Stimulated activated CD4-positive, alpha-beta T cell treated with anti-CD3 and anti-CD28 coated beads, Interleukin-1b, Interleukin-23, amount 100 ng/mL, for 1 hour (primary cell): ENCODE results near the gene ZFP36L2.

Experiments
- DNase-seq, 2 donors: peaks; one replicate each; pipeline ENCODE4 v3.0.0-alpha.2; 2020; ENCODE audit warnings: low read depth in 2 of 2

The ZFP36L2 gene

DNA sequence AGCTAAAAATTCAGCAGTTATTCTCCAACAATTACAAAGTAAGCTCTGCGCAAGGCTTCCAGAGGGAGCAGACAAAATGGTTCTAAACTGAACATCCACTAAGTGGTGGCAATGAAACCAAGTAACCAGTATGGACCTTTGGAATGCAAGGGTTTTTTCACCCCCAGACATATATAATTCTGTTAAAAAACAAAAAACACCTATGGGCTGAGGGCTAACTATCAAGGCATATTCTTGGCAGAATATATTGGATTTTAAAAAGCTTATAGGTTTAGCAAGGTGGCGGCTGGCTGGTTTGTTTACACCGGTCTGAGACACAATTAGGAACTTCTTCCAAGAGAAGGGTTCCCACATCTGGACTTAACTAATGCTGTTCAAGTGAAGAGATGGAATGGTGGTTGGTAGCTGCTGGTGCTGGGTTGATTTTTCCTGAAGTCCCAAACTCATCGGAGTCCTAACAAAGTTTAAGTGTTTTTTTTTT is 2.8 kb downstream of the ZFP36L2 start:
- DNase-seq = no peak

DNA sequence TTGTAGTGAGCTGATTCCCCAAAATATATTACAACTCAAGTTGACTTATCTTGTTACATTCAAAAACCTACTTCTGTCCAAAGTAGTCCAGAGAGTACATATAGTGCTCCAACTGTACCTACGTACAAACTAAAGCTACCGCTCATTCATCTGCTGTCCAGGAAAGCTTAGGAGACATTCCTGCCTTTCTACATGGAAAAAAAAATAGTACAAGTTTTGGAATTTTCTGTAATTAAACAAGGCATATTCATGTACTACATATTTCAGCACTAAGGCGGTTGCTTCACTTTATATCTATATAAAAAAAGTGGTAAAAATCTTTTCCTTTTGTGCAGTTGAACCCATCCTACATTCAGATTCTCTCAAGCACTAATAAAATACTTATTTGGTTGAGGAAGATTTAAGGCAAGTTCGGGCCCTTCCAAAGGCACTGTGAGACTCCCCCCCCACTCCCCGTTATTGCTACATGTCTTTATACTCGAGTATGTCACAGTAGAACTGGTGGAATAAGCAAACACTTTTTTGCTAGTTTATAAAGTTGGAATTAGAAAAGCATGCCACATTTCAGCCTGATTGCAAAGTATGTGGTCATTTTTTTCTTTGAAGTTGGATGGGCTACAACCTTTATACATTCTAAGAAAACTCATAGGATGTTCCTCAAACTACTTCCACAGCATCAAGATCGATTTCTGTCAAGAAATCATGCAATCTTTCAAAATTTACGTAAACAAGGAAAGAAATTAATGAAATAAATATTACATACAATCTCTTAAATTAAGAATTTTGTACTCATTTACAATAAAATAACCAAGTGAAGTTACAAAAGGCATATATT is 3.7 kb downstream of the ZFP36L2 start:
- DNase-seq = no peak

DNA sequence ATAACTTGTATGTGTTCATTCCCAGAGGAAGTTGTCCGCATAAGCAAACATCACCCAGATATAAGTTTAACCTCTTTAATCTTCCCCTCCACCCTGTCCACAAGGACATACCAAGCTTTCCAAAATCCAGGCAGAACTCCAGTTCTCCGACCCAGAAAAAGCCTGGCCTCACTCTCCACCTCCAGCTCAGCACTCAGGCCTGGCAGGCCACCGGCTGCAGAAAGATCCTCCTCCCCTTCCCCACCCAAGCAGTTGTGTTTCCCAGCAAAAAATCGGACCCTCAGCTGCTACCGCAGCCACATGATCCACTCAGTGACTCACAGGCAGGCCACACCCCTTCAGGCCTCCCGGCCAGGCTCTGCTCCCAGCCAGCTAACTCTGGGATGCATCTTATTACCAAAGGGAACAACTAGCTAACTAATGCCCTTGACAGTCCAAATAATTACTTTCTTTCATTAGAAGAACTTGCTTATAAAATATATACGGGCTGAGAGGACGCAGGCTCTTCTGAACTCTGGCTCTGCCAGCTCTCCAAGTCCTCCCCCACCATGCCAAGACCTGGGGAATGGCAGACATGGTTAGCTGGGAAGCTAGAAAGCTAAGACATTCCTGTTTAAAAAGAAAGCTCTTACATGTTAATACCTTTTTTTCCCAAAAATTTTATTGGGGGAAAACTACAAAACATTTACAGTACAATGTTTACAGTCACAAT is 4.5 kb downstream of the ZFP36L2 start:
- DNase-seq = peak in 1 of 2 donors; percentile 14

DNA sequence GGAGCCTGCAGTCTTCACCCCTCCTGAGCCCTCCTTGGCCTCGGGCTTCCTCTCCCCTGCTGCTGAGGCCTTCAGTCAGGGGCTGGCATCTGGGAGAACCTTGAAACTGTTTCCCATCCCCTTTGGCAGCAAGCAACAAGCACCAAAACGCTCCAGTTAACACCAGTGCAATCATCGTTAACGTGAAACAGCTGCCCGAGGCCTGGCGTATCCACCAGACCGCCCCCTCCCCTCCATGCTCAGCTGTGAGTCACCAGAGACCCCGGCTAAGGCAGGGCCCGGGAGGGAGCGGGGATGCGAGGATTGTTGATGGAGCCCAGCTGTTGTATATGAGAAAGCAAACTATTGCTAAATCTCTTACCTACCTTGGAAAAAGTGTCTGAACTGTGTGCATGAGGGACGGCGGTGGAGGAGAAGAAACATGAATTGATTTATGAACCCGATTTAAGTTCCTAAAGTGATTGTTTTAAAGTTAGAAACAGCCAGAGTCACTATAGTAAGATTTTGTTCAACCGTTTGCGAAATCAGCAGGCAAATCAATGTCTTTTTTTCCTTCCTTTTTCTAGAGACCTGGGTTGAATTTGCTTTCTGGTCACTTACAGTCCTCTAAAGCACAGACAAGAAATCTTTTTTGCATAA is 5.2 kb downstream of the ZFP36L2 start:
- no peak for DNase-seq

DNA sequence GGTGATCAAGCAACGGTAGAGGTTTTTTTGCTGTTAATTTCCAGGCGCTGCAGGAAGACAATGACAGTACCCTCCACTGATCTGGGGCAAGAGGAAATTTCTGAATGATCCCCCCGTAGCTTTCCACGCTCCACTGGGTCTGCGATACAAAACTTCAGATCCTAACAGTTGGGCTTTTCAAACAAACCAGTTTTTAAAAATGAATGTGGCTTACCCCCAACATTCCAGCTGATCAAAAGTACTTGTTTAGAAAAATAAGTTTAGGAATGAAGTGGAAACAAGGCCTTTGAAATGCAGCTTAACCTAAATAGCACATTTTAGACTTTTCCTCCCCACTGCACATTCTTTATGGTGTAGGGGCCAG is 5.7 kb downstream of the ZFP36L2 start:
- no peak for DNase-seq

DNA sequence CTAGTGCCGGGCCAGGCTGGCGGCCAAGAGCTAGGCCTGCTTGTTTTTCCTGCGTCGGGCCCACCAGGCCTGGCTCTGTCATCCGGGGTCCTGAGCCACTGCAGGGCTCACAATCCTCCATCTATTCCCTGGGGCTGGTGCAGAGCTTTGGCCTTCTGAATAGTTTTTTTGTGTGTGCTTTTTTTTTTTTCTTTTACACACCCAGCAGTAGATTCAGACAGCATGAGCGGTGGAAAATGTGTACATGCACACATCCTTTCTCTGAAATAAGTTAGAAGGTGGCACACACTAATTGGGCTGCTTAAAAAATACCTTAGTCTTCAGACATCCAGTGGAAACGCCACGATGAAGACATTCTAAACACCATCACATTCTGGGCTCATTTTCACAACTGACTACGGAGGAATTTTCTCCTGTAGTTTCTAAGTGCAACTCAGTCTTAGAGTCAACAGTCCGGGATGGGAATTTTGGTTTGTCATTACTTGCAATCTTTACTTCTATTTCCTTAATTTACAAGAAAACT is 6.1 kb downstream of the ZFP36L2 start:
- no peak for DNase-seq

DNA sequence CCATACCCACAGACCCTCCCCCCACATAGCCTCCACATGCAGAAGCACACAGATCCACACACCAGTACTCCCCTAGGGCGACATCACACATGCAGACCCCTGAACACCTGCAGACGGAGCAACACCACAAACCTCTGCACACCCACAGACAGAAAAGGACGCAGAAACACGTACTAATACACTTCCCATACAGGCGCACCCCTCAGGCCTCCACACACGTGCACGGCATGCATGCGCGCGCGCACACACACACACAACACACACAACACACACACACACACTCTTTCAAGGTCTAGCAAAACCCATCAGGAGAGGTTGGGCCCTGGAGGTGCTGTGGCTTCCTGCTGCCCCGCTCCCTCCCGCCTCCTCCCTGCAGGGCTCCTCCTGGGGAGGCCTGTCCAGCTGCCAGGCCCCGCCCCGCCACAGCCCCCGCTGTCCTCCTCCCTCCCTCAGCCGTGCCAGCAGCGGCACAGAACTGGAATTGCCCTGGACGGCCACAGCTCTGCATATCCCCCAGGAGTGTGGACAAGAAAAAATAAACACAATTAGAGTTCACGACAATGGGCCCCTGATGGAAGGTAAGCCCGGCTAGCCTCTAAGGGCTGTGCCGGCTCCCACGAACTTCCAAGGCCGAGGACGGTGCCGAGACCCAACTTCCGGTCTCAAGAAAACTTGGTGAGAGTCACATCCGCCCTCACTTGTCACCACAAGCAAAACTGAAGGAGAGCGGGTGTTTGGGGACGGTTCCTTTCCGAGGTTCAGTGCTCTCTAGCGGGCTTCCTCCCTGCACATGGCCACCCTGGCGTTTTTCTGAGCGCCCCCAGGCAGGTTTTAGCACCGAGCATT is 6.8 kb downstream of the ZFP36L2 start:
- DNase-seq = peak in 1 of 2 donors; percentile 55

DNA sequence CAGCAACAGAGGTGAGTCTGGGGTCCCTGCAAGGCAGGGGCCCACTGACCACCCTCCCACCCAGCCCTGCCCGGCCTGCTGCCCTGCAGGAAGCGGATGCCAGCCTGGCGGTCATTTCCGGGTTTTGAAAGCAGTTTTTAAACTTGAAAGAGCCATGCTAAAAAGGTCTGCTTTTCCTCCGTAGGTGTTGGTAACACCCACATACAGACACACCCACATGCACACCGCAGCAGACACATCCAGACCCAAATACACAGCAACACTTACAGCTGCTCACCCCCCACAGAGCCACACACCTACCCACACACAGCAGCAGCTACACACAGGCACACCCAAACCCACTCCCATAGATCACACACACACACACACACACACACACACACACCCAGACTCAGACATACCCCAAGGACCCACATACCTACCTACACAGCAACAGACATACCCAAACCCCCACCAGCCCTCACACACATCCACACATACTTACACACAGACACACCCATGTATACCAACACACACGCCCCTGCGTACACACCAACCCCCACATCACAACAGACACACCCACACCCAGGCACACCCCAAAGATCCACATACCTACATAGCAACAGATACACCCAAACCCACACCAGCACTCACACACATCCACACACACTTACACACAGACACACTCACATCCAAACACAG is 7.6 kb downstream of the ZFP36L2 start:
- peak in 1 of 2 donors; percentile 60 for DNase-seq

DNA sequence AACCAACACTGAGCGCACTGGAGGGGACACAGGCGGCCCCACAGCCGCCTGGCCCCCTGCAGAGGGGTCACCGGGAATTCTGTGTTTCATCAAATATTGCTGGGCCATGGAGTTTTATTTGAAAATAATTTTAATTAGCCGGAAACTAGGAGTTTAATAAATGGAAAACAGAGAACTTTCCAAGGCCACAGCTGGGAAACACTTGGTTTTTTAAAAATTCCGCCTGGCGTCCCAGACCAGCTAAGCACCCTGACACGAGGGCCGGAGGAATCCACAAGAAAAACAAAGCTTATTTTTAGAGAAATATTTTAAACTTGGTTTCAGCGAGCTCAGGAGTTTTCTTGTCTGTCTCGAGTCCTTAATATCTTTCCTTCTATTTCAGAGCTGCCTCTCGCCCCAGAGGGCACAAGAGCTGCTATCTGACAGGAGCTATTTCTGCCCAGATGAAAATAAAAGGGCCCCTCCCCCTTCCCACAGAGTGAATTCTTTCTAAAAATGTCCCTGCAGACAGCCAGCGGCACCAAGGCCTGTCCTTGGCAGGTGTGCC is 8.2 kb downstream of the ZFP36L2 start:
- DNase-seq = no peak

DNA sequence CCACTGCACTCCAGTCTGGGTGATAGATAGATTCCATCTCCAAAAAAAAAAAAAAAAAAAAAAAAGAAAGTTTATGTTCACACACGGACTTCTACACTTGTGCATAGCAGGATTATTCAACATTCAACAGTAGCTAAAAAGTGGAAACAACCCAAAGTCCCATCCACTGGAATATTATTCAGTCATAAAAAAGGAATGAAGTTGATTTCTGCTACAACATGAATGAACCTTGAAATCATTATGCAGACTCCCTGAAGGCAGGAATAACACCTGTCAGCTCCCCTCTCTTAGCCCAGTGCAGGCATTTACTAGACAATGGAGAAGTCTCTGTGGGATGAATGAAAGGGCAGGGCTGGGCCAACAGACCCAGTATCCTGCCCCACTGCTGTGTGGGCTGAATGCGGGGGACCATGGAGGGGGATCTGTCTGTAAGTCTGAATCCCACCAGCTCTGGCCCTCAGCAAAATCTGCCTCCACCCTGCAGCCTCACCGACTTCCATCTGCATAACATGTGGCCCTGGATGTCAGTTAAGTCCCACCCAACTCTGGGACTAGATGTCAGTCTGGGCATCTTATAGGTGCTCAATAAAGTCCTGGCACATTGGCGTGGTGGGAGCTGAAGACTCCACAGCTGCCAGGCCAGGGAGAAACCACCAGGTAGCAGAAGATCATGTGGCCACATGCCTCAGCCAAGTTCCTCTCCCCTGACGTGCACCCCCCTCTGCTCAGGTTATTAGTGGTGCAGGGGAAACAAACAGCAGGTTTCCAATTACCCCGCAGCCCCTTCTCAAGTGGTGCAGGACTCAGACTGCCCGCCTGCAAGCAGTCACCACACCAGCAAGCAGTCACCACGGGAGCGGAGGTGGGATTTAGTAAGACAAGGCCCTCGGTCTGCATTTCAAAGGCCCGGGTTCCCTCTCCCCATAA is 8.9 kb downstream of the ZFP36L2 start:
- DNase-seq = no peak

DNA sequence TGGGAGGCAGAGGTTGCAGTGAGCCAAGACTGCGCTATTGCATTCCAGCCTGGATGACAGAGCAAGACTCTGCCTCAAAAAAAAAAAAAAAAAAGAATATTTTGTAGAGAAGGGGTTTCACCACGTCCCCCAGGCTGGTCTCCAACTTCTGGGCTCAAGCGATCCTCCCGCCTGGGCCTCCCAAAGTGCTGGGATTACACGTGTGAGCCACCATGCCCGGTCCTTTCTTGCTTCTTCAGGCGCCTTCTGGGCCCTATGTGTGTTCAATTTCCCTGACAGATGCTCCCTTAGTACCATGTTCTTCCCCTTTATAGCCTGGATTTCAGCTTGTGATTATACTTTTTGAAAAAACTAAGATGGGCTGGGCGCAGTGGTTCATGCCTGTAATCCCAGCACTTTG is 9.8 kb downstream of the ZFP36L2 start:
- DNase-seq = no peak

DNA sequence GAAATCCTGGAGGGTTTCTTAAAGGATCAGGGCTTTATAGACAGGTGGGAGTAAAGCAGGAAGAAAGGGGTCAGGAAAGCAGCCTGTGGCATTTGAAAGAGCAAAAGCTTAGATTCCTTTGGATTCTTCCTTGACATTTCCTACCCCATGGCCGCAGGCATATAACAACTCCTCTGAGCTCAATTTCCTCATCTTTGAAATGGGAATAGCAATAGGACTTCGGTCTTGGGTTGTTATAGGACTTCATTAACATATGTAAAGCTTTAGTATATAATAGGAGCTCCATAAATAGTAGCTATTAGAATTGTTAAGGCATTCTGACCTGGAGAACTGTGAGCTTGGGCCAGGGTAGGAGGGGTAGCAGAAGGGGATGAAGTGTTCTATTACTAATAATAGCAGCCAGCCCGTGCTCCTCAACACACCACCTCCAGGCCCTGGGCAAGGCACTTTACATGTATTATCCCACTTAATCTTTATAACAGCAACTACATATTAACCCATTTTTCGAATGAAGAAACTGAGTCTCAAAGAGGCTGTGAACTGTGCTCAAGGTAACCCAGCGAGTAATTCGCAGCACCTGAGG is 10.6 kb downstream of the ZFP36L2 start:
- no peak for DNase-seq

DNA sequence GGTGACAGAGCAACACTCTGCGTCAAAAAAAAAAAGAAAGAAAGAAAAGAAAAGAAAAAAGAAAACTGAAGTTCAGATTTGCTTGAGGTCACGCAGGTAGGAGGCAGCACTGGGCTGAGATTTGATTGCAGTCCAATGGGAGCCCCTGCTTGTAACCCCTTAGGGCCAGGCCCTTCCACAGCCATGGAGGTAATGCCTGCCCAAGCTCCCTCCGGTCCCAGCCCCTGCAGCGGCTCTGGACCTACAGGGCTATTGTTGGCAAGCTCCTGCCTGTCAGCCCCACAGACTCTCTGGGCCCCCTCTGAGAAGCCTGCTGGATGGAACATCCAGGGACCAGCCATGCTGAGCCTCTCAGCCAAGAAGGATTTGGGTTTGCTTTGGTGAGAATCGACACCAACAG is 12.2 kb downstream of the ZFP36L2 start:
- DNase-seq = no peak

DNA sequence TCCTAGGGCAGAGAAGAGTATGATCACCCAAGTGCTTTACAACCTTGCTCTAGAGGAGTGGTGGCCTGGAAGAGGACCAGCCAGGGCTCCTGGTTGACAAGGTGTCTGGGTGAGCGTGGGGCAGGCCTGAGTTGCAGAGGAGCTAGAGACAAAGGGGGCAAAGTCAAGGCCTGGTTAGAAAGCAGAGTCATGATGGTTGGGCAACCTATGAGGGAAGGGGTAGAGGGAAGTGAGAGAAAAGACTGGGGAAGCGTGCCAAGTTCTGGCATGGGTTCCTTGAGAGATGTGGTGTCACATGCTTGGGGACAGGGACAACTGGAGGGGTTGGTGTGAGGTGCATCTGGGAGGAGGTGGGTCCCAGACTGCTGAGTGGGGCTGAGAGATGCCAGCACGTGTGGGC is 13.5 kb downstream of the ZFP36L2 start:
- no peak for DNase-seq

DNA sequence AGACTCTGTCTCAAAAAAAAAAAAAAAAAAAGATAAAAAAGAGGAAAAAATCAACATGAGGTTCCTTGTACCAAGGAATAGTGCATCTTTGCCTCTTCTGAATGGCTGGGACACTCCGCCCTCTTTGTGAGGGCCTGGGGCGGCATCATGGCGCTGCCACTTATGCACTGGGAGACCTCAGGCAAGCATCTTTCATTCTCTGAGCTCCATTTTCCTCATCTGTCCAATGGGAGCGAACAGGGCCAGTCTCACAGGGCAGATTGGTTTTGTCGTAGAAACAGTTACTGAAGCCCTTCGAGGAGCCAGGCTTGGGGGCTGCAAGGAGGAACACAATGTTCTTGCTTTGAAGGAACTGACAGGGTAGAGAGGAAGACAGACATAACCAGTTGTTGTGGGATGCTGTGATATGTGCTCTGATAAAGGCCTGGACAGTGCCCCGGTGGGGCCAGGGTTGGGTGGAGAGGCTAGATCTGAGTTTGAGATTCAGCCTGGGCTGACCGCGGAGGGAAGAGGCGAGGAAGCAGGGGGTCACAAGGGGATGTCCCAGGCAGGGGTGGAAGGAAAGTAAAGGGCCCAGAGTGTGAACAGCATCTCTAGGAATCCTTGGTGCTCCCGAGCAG is 14.1 kb downstream of the ZFP36L2 start:
- DNase-seq = no peak

DNA sequence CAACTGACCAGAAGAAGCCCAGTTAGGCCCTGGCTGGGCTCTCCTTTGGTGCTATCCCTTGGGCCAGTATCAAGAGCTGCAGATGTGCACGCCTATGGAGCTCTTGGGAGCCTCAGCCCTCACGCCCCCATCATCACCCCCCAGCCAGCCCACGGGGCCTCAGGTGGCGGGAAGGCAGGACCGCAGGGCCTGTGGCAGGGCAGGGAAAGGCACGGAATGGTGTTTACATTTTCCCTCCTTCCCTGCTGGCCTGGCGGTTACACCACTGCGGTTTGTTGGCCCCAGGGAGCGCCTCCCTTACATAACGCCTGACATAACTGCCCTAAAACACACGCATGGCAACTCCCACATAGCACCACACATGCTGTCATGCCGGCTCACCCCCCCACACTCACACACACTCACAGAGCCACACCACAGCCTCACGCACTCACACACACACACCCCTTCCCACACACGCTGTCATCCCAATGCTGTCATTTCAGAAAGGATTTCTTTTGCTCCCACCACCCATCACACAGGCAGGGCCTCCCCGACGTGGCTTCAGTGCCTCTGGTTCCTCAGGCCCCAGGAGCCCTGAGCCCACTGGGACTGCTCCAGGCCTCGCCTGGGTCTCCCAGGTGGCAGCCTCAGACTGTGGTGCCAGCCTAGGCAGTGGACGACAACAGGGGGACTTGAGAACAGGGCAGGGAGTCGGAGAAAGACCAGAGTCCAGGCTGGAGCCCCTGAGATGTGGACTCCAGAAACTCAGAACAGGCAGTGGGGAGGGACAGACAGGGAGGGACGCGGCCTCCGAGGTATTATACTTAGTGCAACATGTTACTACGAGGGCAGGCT is 15.7 kb downstream of the ZFP36L2 start:
- DNase-seq = no peak

DNA sequence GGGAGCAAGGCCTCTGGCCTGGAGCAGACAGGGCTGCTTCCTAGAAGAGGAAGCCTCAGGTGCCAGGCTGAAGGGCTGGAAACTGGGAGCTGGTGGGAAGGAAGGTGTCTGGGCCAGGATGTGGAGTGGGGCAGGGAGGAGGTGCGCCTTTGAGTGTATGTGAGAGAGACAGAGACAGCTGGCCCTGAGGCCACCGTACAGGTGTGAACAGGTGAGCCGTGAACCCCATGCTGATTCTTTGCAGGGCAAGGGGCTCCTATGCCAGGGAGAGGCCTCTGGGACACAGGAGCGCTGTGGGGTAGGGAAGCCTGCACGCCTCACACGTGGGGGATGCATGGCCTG is 16.3 kb downstream of the ZFP36L2 start:
- DNase-seq = no peak

DNA sequence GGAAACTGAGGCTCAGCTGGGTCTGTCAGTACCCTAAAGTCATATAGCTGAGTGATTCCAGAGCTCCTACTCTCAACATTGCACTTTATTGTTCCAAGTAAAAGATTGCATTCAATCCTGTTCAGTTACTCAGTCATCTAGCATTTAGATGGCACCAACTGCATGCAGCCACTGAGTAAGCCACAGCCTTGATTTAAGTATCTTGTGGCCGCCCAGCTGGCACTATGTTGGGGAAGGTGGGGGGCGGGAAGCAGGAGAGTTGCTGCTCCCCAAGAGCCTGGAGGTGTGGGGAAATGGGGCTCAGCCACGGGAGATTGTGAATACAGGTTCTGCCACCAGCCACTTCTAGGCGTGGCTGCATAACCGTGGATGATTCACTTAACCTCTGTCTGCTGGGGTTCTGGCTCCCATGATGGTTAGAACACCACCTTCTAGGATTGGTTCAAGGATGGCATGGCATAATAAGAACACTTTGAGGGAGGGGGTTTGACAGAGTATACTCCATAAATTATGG is 17.1 kb downstream of the ZFP36L2 start:
- DNase-seq = no peak
